Mesothelial cell of epicardium (in vitro differentiated cells): Measurements from ENCODE around the gene AAMP. TPM values are rescaled to one million over a fixed set of nuclear protein-coding genes. Genes with fewer than 3 reads are reported as not detected.
A peak's percentile ranks its signal among the peaks of the same experiment; 100 is the strongest.

Experiments used
- DNase-seq, 2 experiments: peaks; one replicate each; pipeline ENCODE4 v3.0.0; 2021; ENCODE audit warnings: low spot score in 2 of 2; ENCODE audit not compliant: unreplicated experiment in 2 of 2
- H3K27ac Mint-ChIP-seq: 2 replicates; pipeline ENCODE4 v1.8.0; 2021; ENCODE audit warnings: mixed read lengths
- H3K27me3 Mint-ChIP-seq: 2 replicates; pipeline ENCODE4 v1.8.0; 2021; ENCODE audit warnings: low read depth, mixed read lengths
- H3K36me3 Mint-ChIP-seq: 2 replicates; pipeline ENCODE4 v1.8.0; 2021; ENCODE audit warnings: mixed read lengths
- H3K4me1 Mint-ChIP-seq: 2 replicates; pipeline ENCODE4 v1.8.0; 2021; ENCODE audit warnings: mixed read lengths
- H3K4me3 Mint-ChIP-seq: 2 replicates; pipeline ENCODE4 v1.8.0; 2021; ENCODE audit warnings: mild to moderate bottlenecking, moderate library complexity, mixed read lengths
- H3K9me3 Mint-ChIP-seq: 2 replicates; pipeline ENCODE4 v1.8.0; 2021; ENCODE audit warnings: mixed read lengths
- total RNA-seq: library from RNA; stranded (reverse); gene quantifications from 3 replicates; pipeline ENCODE4 v1.2.1, GENCODE V29; 2021
- TF ChIP-seq, protein P1 (sequence below): fragments of 200-600 bp; sonication (generic); IDR thresholded peaks from one replicate; pipeline ENCODE4 v1.5.0; 2021; ENCODE audit warnings: antibody characterized with exemption; ENCODE audit not compliant: unreplicated experiment

AAMP gene
- total RNA-seq, 1 donor from 2014 or later = 66.6 TPM

GRCh38 chr2:218286570-218287459, 16.9 kb upstream of the AAMP start:
- TF ChIP-seq, protein P1, sequence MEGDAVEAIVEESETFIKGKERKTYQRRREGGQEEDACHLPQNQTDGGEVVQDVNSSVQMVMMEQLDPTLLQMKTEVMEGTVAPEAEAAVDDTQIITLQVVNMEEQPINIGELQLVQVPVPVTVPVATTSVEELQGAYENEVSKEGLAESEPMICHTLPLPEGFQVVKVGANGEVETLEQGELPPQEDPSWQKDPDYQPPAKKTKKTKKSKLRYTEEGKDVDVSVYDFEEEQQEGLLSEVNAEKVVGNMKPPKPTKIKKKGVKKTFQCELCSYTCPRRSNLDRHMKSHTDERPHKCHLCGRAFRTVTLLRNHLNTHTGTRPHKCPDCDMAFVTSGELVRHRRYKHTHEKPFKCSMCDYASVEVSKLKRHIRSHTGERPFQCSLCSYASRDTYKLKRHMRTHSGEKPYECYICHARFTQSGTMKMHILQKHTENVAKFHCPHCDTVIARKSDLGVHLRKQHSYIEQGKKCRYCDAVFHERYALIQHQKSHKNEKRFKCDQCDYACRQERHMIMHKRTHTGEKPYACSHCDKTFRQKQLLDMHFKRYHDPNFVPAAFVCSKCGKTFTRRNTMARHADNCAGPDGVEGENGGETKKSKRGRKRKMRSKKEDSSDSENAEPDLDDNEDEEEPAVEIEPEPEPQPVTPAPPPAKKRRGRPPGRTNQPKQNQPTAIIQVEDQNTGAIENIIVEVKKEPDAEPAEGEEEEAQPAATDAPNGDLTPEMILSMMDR = no peak
- peaks cover 74% of the 10 kb centered on the region for H3K4me1 Mint-ChIP-seq
- peak overlapping the region; percentile 46 for H3K4me3 Mint-ChIP-seq
- H3K36me3 Mint-ChIP-seq = no peaks in the 10 kb centered on the region
- no peaks in the 10 kb centered on the region for H3K27me3 Mint-ChIP-seq
- peak; percentile 53 to 69 for DNase-seq
- H3K9me3 Mint-ChIP-seq = no peaks in the 10 kb centered on the region
- peak overlapping the region; percentile 97 for H3K27ac Mint-ChIP-seq

GRCh38 chr2:218285604-218286003, 15.7 kb upstream of the AAMP start:
- Mint-ChIP-seq H3K27ac (peak overlapping the region; percentile 97), H3K36me3 (peaks cover 3% of the 10 kb centered on the region), H3K27me3 (no peaks in the 10 kb centered on the region), H3K4me1 (peaks cover 64% of the 10 kb centered on the region), H3K9me3 (no peaks in the 10 kb centered on the region), H3K4me3 (no peak overlapping the region)
- no peak for DNase-seq
- TF ChIP-seq, protein P1 = no peak

DNA sequence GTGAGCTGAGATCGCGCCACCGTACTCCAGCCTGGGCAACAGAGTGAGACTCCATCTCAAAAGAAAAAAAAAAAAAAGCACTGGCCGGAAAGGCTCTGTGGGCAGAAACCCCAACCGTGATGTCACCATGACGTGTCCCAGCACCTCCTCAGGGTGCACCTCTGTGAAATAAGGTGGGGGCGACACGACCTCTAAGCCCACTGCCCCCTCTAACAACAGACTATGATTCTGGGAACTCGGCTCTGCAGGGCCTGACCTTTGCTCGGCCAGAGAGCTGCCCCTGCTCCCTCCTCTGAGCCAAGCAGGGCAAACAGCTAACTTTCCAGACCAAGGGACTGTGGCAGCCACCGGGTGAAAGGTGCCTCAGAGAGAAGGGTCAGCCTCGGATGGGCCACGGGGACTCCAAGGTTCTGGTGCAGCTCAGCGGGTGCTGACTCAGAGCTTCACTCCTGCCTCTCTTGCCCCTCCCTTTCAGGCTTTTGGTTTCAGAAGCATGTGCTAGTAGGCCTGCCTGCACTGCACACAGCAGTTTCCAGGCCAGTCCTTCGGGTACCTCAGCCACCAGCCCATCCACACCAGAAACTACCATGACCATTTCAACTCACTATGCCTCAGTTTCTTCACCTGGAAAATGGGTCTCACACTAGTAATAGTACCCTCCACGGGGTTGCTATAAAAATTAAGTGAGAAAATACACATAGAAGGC, 14.3 kb upstream of the AAMP start:
- no peak for DNase-seq
- Mint-ChIP-seq H3K27me3 (no peaks in the 10 kb centered on the region), H3K9me3 (no peaks in the 10 kb centered on the region), H3K36me3 (peaks cover 12% of the 10 kb centered on the region), H3K4me1 (peaks cover 53% of the 10 kb centered on the region), H3K27ac (peak overlapping the region; percentile 9), H3K4me3 (no peak overlapping the region)
- TF ChIP-seq, protein P1 = no peak

- H3K27me3 Mint-ChIP-seq = no peaks in the 10 kb centered on the region
- H3K27ac Mint-ChIP-seq = peak overlapping the region; percentile 90
- H3K36me3 Mint-ChIP-seq = peaks cover 16% of the 10 kb centered on the region
- TF ChIP-seq, protein P1 = no peak
- no peaks in the 10 kb centered on the region for H3K9me3 Mint-ChIP-seq
- no peak overlapping the region for H3K4me3 Mint-ChIP-seq
- peaks cover 41% of the 10 kb centered on the region for H3K4me1 Mint-ChIP-seq
- DNase-seq = no peak
These were observed 12.4 kb upstream of the AAMP start for GRCh38 chr2:218282173-218282991.

- TF ChIP-seq, protein P1 = no peak
- Mint-ChIP-seq H3K27me3 (no peaks in the 10 kb centered on the region), H3K4me3 (no peak overlapping the region), H3K4me1 (peaks cover 31% of the 10 kb centered on the region), H3K27ac (peak overlapping the region; percentile 76), H3K9me3 (no peaks in the 10 kb centered on the region), H3K36me3 (peaks cover 23% of the 10 kb centered on the region)
- no peak for DNase-seq
These were observed 11.5 kb upstream of the AAMP start for GRCh38 chr2:218281449-218281848.
